ENCODE results near the gene PCED1A.

DNA sequence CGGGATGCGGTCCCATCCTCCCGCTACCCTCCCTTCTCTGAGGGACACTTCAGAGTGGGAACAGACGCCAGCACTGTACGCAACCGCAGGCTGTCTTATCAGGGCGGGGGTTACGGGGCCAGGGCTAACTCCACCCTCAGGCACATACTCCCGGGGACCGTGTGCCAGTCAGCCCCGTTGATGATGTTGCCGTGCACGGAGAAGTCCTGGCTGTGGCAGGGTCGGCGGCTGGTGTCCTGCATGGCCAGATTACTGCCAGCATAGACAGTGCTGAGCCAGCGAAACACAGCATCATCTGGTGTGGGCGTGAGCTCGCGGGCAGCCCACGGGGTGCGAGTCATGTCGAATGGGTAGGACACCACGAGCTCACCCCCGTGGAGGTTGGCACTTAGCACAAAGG lies 45.0 kb downstream of the PCED1A start:
- TF ChIP-seq, protein P1, sequence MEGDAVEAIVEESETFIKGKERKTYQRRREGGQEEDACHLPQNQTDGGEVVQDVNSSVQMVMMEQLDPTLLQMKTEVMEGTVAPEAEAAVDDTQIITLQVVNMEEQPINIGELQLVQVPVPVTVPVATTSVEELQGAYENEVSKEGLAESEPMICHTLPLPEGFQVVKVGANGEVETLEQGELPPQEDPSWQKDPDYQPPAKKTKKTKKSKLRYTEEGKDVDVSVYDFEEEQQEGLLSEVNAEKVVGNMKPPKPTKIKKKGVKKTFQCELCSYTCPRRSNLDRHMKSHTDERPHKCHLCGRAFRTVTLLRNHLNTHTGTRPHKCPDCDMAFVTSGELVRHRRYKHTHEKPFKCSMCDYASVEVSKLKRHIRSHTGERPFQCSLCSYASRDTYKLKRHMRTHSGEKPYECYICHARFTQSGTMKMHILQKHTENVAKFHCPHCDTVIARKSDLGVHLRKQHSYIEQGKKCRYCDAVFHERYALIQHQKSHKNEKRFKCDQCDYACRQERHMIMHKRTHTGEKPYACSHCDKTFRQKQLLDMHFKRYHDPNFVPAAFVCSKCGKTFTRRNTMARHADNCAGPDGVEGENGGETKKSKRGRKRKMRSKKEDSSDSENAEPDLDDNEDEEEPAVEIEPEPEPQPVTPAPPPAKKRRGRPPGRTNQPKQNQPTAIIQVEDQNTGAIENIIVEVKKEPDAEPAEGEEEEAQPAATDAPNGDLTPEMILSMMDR (IDR thresholded peaks at IDR 0.05): no peak
- TF ChIP-seq POLR2A (IDR thresholded peaks at IDR 0.05): no peak

Measured in stomach (tissue), 4 donors.